Activated naive CD8-positive, alpha-beta T cell treated with anti-CD3 and anti-CD28 coated beads, Interleukin-2, amount 10 ng/mL, durations not matched to agents 7 days and 5 days (primary cell): ENCODE measurements around the gene PIP4P1. TPM values are rescaled to one million over a fixed set of nuclear protein-coding genes. Genes with fewer than 3 reads are reported as not detected.
"Not testable (repeated sequence)": the region's sequence is repeated elsewhere in the genome, so short reads cannot be mapped to it uniquely, and the experiment has no call there.

ENCODE experiments used
- ATAC-seq: fragments of 150-1000 bp; cut with Tn5 transposase; one replicate; pipeline ENCODE4 v1.10.0; 2021; ENCODE audit warnings: low read depth, moderate library complexity
- POLR2A ChIA-PET: fragments of 350-600 bp; sonication (Branson Sonifier 250); formaldehyde crosslinking; loops from one replicate; lab custom pipeline; 2021; ENCODE audit warnings: antibody characterized with exemption; lab: Charles Lee
- DNase-seq: peaks from one replicate; pipeline ENCODE4 v3.0.0; 2021
- H3K27ac Mint-ChIP-seq: one replicate; pipeline ENCODE4 v1.8.0; 2022; ENCODE audit warnings: mild to moderate bottlenecking, mixed read lengths
- H3K27me3 Mint-ChIP-seq: one replicate; pipeline ENCODE4 v1.8.0; 2022; ENCODE audit warnings: mild to moderate bottlenecking, moderate library complexity, mixed read lengths
- H3K36me3 Mint-ChIP-seq: one replicate; pipeline ENCODE4 v1.8.0; 2021; ENCODE audit warnings: mild to moderate bottlenecking, mixed read lengths
- H3K4me1 Mint-ChIP-seq: one replicate; pipeline ENCODE4 v1.8.0; 2021; ENCODE audit warnings: mixed read lengths
- H3K4me3 Mint-ChIP-seq: one replicate; pipeline ENCODE4 v1.8.0; 2022; ENCODE audit warnings: mild to moderate bottlenecking, moderate library complexity, mixed read lengths
- H3K9me3 Mint-ChIP-seq: one replicate; pipeline ENCODE4 v1.8.0; 2021; ENCODE audit warnings: mixed read lengths
- total RNA-seq, 2 experiments: library from RNA; stranded (reverse); gene quantifications; one replicate each; pipeline ENCODE4 v1.2.3, GENCODE V29; 2021

The PIP4P1 gene
- total RNA-seq, 2 experiments from 2014 or later: 42.4 to 45.8 TPM

DNA sequence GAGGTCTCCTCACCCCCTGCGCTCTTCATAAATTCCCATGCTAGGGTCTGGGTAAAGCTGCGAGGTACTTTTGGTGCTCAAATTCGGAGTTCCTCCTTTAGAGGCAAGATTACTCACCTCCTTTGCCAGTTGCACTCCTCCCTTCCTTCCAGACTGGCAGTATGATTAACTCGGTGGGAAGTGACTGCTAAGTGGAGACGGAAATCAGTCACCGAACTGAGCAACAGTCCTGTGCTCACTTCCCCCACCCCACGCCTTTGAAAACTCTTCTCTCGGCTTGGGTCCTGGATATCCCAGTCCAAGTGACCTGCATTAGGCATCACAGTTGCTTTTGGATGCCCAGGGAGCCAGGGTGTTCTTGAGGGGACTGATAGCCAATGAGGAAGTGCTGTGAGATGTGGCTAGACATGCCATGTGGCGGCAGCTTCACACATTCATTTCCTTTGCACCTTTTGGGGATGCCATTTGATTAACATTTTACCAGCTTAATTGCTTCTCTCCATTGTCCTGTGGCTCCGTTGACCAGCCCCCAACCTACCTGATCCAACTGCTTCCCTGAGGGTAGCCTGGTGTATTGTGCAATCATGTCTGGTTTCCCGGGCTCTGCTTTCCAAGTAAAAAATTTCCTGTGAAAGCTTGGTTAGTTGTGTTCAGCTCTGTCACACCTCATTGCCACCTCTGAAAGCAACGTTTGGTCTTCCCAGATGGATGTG lies 8.8 kb upstream of the PIP4P1 start:
- POLR2A ChIA-PET: interaction anchor here (0.6 to 3.1 kb wide), 20 partner anchors 8 to 212 kb away, joined by 3 to 36 read pairs (median 6); partner anchors contain the start of genes APEX1, CCNB1IP1, OSGEP and PARP2
- H3K27me3 Mint-ChIP-seq: no peaks in the 10 kb centered on the region
- ATAC-seq: peak; percentile 27
- peak overlapping the region; percentile 99 for H3K27ac Mint-ChIP-seq
- no peaks in the 10 kb centered on the region for H3K9me3 Mint-ChIP-seq
- peaks cover 39% of the 10 kb centered on the region for H3K36me3 Mint-ChIP-seq
- peaks cover 44% of the 10 kb centered on the region for H3K4me1 Mint-ChIP-seq
- DNase-seq: peak; percentile 53
- H3K4me3 Mint-ChIP-seq: peak overlapping the region; percentile 99

DNA sequence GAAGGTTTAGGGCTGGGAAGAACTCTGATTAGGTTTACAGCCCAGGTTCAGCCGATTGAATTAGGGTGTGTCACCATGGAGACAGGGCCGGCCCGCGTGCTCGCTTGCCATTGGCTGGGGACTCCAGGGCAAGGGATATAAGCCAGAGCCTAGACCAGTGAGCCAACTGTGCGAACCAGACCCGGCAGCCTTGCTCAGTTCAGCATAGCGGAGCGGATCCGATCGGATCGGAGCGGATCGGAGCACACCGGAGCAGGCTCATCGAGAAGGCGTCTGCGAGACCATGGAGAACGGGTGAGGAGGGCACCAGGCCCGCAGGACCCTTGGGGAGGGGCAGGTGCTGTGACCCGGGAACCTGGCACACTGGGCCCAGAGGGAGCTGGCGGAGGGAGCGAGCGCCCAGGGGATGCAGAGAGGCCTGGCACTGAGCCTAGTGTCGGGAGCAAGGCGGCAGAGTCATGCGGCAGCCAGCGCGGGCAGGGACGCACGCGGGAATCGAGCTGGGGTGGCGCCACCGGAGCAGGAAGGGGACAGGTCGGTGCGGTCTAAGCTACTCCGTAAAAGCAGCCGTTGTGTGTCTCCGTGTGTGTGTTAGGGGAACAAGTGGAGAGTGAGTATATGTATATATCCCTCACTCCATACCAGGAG lies 8.1 kb upstream of the PIP4P1 start, which contains the start of gene PNP:
TSS of gene PNP (plus strand) at position 165 of the 648 bp plus-strand sequence. CDS start at position 284, 119 bp downstream.
- POLR2A ChIA-PET: interaction anchor here (0.6 to 3.1 kb wide), 21 partner anchors 8 to 212 kb away, joined by 3 to 36 read pairs (median 6); partner anchors contain the start of genes APEX1, CCNB1IP1, OSGEP and PARP2
- Mint-ChIP-seq H3K9me3 (no peaks in the 10 kb centered on the region), H3K27me3 (no peaks in the 10 kb centered on the region), H3K27ac (peak within 1 kb of the TSS; percentile 99), H3K36me3 (peaks cover 32% of the 10 kb centered on the region), H3K4me3 (peak within 1 kb of the TSS; percentile 99), H3K4me1 (peaks cover 42% of the 10 kb centered on the region)
- ATAC-seq: peak; percentile 94
- DNase-seq: peak; percentile 86

DNA sequence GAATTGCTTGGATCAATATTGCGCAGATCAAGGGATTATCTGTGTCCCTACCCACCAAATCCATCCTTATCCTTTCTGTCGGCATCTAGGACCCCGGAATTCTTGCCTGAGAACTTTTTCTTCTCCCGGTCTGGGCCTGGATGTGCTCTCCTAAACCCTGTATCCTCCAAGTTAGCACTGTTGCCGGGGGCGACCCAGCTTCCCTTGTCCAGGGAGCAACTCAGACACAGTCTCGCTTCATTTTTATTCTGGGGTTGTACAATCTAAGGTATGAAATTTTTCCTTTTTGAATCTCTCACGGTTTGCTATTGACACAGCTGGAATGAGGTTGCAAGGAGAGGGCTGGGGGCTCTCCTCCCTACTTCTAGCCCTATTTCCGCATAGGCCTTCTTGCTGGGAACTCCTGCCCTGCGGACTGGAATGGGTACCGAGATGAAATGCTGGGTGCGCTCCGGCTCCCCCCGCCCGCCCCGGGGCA lies 7.6 kb upstream of the PIP4P1 start:
- H3K27ac Mint-ChIP-seq: peak overlapping the region; percentile 99
- no peaks in the 10 kb centered on the region for H3K9me3 Mint-ChIP-seq
- peaks cover 36% of the 10 kb centered on the region for H3K4me1 Mint-ChIP-seq
- ATAC-seq (no peak), DNase-seq (no peak)
- peak overlapping the region; percentile 99 for H3K4me3 Mint-ChIP-seq
- H3K36me3 Mint-ChIP-seq: peaks cover 27% of the 10 kb centered on the region
- H3K27me3 Mint-ChIP-seq: no peaks in the 10 kb centered on the region
- POLR2A ChIA-PET: interaction anchor here (1.2 to 3.1 kb wide), 13 partner anchors 8 to 140 kb away, joined by 3 to 36 read pairs (median 8); partner anchors contain the start of genes APEX1, OSGEP, PARP2 and PIP4P1

DNA sequence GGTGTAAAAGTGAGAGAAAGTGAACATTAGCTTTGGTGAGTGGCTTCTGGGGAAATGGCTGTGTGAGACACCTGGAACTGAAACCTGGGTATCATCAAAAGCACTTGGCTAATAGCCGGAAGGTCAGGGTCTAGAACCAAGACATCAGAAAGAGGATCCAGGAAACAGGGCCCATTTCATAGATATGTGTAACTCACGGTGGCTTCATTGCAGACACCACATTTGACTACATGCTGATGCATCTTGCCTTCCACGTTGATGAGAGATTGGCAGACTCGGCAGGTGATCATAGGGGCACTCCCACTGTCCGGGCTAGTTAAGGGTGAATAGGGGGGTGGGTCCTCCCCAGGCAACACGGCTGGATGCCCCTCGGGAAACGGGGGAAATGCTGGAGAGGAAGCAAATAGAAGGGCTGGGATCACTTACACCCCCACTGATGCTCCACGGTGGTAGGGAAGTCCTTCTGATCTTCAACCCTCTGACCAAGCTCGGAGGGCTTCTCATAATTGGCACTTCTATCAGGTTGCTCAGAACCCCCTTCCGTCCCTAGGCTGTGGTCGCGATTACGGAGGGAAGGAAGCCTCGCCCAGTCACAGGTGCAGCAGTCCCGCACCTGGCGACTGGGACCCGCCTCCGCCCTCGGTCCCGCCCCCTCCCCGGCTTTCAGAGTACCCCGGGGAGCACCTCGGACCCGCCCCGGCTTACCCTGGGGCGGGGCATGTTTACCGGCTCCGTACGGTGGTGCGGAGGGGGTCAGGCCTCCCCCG lies 593 bp downstream of the PIP4P1 start:
- Mint-ChIP-seq H3K4me1 (peaks cover 26% of the 10 kb centered on the region), H3K9me3 (no peaks in the 10 kb centered on the region), H3K4me3 (peak overlapping the region; percentile 98), H3K27me3 (no peaks in the 10 kb centered on the region), H3K27ac (peak overlapping the region; percentile 93), H3K36me3 (peaks cover 18% of the 10 kb centered on the region)
- POLR2A ChIA-PET: interaction anchor here (0.6 to 2.9 kb wide), 9 partner anchors 9 to 221 kb away, joined by 3 to 29 read pairs (median 9); partner anchors contain the start of genes PARP2, PNP and TEP1
- DNase-seq: no peak
- ATAC-seq: no peak

DNA sequence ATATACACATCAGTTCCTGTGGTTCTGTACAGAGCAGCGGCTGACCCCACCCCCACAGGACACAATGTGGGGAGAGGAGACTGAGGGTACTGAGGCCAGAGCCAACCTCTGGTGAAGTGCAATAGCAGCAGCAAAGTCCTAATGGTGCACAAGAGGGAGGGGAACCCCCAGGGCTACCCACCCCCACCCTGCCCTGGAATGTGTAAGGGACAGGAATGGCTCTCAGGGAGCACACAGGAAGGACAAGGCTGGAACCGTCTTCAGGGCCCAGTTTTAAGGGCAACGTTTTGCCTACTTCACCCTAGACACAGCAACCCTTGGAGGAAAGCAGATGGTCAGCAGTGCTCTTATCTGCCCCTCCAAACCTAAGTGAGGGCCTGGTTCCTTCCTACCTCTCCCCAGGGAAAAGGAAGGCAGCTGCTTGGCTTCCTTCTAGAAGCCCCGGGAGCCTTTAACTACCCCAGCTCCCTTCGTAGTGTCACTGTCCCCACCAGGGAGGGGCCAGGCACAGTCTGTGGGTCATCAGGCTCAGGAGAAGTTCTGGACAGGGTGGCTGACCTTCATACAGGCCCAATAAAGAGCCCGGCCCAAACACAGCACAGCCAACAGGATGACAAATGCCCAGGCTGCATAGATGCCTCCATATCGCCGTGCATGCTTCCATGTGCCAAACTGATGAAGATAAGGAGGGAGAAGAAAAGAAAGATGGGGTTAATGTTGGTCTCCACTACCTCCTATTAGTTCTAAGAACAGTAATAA lies 3.0 kb downstream of the PIP4P1 start:
- POLR2A ChIA-PET: no interaction called here

GRCh38 chr14:20456971-20457370 lies 4.3 kb downstream of the PIP4P1 start:
- Mint-ChIP-seq H3K27me3 (no peaks in the 10 kb centered on the region), H3K4me3 (no peak overlapping the region), H3K27ac (peak overlapping the region; percentile 21), H3K36me3 (peaks cover 22% of the 10 kb centered on the region), H3K9me3 (no peaks in the 10 kb centered on the region), H3K4me1 (peaks cover 29% of the 10 kb centered on the region)
- no peak for ATAC-seq
- POLR2A ChIA-PET: interaction anchor here (2.3 to 3.6 kb wide), 3 partner anchors 13 to 114 kb away, joined by 18 to 36 read pairs (median 22); partner anchors contain the start of genes PARP2 and PNP
- no peak for DNase-seq

More for the DNA sequence above, 3.0 kb downstream of the PIP4P1 start:
- ATAC-seq (no peak), DNase-seq (no peak)
- H3K36me3 Mint-ChIP-seq: peaks cover 18% of the 10 kb centered on the region
- peaks cover 26% of the 10 kb centered on the region for H3K4me1 Mint-ChIP-seq
- no peaks in the 10 kb centered on the region for H3K27me3 Mint-ChIP-seq
- H3K9me3 Mint-ChIP-seq: no peaks in the 10 kb centered on the region
- H3K27ac Mint-ChIP-seq: peak overlapping the region; percentile 20
- H3K4me3 Mint-ChIP-seq: no peak overlapping the region

- H3K4me1 Mint-ChIP-seq: peaks cover 27% of the 10 kb centered on the region
- H3K9me3 Mint-ChIP-seq: no peaks in the 10 kb centered on the region
- no peaks in the 10 kb centered on the region for H3K27me3 Mint-ChIP-seq
- DNase-seq (no peak), ATAC-seq (peak; percentile 65)
- no peak overlapping the region for H3K4me3 Mint-ChIP-seq
- peaks cover 23% of the 10 kb centered on the region for H3K36me3 Mint-ChIP-seq
- POLR2A ChIA-PET: interaction anchor here (1.0 to 3.6 kb wide), 16 partner anchors 8 to 226 kb away, joined by 3 to 36 read pairs (median 6); partner anchors contain the start of genes PARP2, PNP and TEP1
- no peak overlapping the region for H3K27ac Mint-ChIP-seq
Measured at GRCh38 chr14:20455355-20456300, 5.6 kb downstream of the PIP4P1 start.

GRCh38 chr14:20454516-20455354 lies 6.5 kb downstream of the PIP4P1 start, which contains the start of the genes APEX1 and OSGEP:
TSS of gene APEX1 (plus strand) at chr14:20455226. CDS start at chr14:20455646, 420 bp downstream.
TSS of gene OSGEP (minus strand) at chr14:20454812. CDS start at chr14:20454683, 129 bp downstream.
- no peaks in the 10 kb centered on the region for H3K27me3 Mint-ChIP-seq
- H3K27ac Mint-ChIP-seq: no peak within 1 kb of the TSS
- ATAC-seq: peak; percentile 90
- no peaks in the 10 kb centered on the region for H3K9me3 Mint-ChIP-seq
- DNase-seq: peak; percentile 90
- peak within 1 kb of the TSS; percentile 41 for H3K4me3 Mint-ChIP-seq
- POLR2A ChIA-PET: interaction anchor here (1.0 to 3.6 kb wide), 15 partner anchors 9 to 227 kb away, joined by 3 to 36 read pairs (median 7); partner anchors contain the start of genes PARP2, PNP and TEP1
- H3K4me1 Mint-ChIP-seq: peaks cover 19% of the 10 kb centered on the region
- H3K36me3 Mint-ChIP-seq: peaks cover 18% of the 10 kb centered on the region

DNA sequence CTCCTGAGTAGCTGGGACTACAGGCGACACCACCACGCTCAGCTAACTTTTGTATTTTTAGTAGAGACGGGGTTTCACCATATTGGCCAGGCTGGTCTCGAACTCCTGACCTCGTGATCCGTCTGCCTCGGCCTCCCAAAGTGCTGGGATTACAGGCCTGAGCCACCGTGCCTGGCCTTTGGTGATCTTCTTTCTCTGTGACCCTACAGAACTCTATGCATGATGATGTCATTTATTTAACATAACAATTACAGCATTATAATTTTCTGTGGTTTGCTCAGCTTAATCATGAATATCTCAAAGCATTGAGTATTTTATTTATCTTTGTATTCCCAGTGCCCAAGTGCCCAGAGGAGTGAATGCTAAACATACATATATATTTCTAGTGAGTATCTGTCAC lies 8.4 kb downstream of the PIP4P1 start:
- ATAC-seq, H3K9me3 Mint-ChIP-seq, H3K4me1 Mint-ChIP-seq, H3K27ac Mint-ChIP-seq, H3K4me3 Mint-ChIP-seq, DNase-seq, H3K27me3 Mint-ChIP-seq: not testable (repeated sequence)
- peaks cover 17% of the 10 kb centered on the region for H3K36me3 Mint-ChIP-seq
- POLR2A ChIA-PET: interaction anchor here (0.7 to 3.4 kb wide), 3 partner anchors 12 to 24 kb away, joined by 3 to 35 read pairs (median 5); partner anchors contain the start of gene PNP

GRCh38 chr14:20446889-20447288 lies 14.3 kb downstream of the PIP4P1 start:
- no peak overlapping the region for H3K4me3 Mint-ChIP-seq
- POLR2A ChIA-PET: no interaction called here
- no peak overlapping the region for H3K27ac Mint-ChIP-seq
- peaks cover 27% of the 10 kb centered on the region for H3K36me3 Mint-ChIP-seq
- no peak for DNase-seq
- H3K27me3 Mint-ChIP-seq: no peaks in the 10 kb centered on the region
- H3K4me1 Mint-ChIP-seq: peaks cover 5% of the 10 kb centered on the region
- no peak for ATAC-seq
- no peaks in the 10 kb centered on the region for H3K9me3 Mint-ChIP-seq
